MG63 (cell line): ENCODE data around the gene MPP4. TPM values are rescaled to one million over a fixed set of nuclear protein-coding genes. Genes with fewer than 3 reads are reported as not detected.

Experiments used
- DNase-seq: peaks from one replicate; pipeline ENCODE4 v3.0.0-alpha.2; 2020
- H3K27me3 ChIP-seq: fragments of 250-450 bp; sonication (Bioruptor Pico); 2 replicates; pipeline ENCODE4 v1.5.1; 2020; ENCODE audit warnings: mild to moderate bottlenecking, moderate library complexity
- H3K36me3 ChIP-seq: fragments of 250-450 bp; sonication (Bioruptor Pico); 2 replicates; pipeline ENCODE4 v1.5.1; 2020; ENCODE audit warnings: mild to moderate bottlenecking, moderate library complexity
- H3K4me3 ChIP-seq: fragments of 250-450 bp; sonication (Bioruptor Pico); 2 replicates; pipeline ENCODE4 v1.5.1; 2020; ENCODE audit warnings: mild to moderate bottlenecking, moderate library complexity
- H3K9me3 ChIP-seq: fragments of 250-450 bp; sonication (Bioruptor Pico); 2 replicates; pipeline ENCODE4 v1.5.1; 2020; ENCODE audit warnings: mild to moderate bottlenecking, moderate library complexity
- total RNA-seq: library from RNA; depleted of rRNA; stranded (reverse); fragments of >200 nt; shearing (Covaris generic); gene quantifications from 2 replicates; pipeline ENCODE4 v1.2.3, GENCODE V29; 2014; ENCODE audit warnings: low replicate concordance; rRNA removed

Gene MPP4, protein sequence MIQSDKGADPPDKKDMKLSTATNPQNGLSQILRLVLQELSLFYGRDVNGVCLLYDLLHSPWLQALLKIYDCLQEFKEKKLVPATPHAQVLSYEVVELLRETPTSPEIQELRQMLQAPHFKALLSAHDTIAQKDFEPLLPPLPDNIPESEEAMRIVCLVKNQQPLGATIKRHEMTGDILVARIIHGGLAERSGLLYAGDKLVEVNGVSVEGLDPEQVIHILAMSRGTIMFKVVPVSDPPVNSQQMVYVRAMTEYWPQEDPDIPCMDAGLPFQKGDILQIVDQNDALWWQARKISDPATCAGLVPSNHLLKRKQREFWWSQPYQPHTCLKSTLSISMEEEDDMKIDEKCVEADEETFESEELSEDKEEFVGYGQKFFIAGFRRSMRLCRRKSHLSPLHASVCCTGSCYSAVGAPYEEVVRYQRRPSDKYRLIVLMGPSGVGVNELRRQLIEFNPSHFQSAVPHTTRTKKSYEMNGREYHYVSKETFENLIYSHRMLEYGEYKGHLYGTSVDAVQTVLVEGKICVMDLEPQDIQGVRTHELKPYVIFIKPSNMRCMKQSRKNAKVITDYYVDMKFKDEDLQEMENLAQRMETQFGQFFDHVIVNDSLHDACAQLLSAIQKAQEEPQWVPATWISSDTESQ
- 5.5 and 7.6 TPM in 2 replicates for total RNA-seq

DNA sequence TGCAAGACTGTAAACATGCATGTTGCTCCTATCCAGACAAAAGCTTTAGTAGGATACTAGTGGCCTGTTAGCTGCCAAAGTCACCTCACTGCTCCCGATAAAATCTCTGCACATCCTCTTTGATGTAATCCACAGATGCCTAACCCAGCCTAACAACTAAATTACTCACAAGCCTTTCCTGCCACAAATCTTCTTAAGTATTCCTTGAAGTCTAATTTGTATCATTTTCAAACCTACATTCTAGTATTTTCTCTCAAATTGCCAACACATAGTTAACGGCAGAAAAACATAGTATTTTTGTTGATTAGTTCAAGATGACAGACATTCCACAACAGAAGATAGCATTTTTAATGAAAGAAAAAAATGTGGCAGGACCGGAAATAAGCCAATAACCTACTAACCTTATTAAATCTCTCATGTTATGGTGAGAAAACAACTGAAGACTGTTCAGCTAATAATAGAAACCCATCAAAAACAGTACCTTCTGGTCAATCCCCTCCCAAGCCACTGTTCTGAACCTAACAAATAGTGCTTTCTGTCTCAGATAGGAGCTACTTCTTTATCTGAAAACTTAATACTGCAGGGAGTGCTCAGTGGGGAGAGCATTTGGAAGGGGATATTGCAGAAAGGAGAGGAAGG, at the start of gene MPP4:
TSS of gene MPP4 (minus strand) at position 57 of the 639 bp plus-strand sequence. CDS start 4,690 bp downstream, outside the sequence.
- Histone ChIP-seq H3K36me3 (peaks cover 31% of the 10 kb centered on the region), H3K9me3 (no peaks in the 10 kb centered on the region), H3K27me3 (no peaks in the 10 kb centered on the region), H3K4me3 (no peak within 1 kb of the TSS)
- no peak for DNase-seq

DNA sequence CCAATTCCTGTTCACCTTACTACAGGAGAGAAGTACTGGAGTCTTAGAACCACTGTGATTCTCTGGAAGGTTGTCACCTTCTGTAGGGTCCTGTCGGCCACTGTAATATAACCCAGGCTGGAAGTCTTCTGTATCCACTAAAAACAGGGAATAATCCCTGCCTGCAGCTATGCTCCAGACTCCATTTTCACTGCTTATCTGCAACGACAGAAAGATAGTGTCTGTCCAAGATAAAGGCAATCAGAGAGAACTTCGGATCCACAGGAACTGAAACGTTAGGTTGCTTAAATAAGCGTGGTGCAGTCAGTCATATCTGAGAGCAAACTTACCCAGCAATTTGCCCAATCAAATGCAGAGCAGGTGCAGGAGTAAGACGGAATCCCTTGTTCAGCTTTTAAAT, 48.1 kb upstream of the MPP4 start:
- Histone ChIP-seq H3K27me3 (no peaks in the 10 kb centered on the region), H3K4me3 (no peak overlapping the region), H3K36me3 (peaks cover 19% of the 10 kb centered on the region), H3K9me3 (no peaks in the 10 kb centered on the region)
- DNase-seq: no peak

DNA sequence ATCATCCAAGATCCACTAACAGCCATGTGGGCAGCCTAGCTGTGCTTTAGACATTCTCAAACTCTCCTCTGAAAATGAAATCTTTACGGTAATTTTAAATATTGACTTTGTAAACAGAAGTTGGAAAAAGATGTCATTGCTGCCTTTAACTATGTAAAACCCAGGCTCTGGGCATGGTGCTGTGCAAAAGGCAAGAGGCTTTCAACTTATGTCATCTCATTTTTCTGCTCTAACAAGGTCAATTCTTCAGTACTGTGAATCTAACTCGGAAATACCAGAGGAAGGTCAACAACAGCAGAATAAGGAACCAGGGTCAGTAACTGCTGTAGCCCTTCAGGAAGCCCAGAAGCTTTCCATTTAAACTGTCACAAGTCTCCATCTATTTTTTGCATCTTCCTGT, 37.0 kb upstream of the MPP4 start:
- peaks cover 4% of the 10 kb centered on the region for H3K9me3 ChIP-seq
- no peak overlapping the region for H3K4me3 ChIP-seq
- H3K27me3 ChIP-seq: no peaks in the 10 kb centered on the region
- H3K36me3 ChIP-seq: peaks cover 30% of the 10 kb centered on the region
- DNase-seq: no peak

DNA sequence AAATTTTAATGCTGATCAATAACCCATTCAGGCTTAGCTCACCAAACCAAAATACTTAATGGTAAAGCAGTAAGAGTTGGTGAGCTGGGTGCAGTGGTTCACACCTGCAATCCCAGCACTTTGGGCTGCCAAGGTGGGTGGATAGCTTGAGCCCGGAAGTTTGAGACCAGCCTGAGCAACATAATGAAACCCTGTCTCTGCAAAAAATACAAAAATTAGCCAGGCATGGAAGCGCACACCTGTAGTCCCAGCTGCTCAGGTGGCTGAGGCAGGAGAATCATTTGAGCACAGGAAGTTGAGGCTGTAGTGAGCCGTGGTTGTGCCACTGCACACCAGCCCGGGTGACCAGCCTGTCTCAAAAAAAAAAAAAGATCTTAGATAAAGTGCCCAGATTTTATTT, 35.7 kb upstream of the MPP4 start:
- peaks cover 30% of the 10 kb centered on the region for H3K36me3 ChIP-seq

DNA sequence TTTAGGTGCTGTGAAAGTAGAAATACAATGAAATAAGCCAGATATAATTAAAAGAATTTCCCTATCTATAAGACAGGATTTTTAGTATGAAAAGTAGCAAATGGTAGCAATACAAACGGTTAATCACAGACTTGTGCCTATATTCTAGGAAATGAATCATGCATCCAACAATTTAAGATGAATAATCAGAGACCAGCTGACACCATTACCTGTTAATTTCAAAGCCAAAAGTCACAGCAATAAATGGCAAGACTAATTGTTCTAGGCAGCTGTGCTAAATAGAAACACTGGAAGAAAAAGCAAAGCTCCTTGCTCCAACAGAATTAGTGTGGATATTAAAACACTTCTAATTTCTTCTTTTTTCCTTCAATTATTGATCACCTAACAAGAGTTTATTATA, 35.1 kb upstream of the MPP4 start:
- Histone ChIP-seq H3K27me3 (no peaks in the 10 kb centered on the region), H3K4me3 (no peak overlapping the region), H3K9me3 (peaks cover 4% of the 10 kb centered on the region), H3K36me3 (peaks cover 27% of the 10 kb centered on the region)
- no peak for DNase-seq

More for the DNA sequence above, 35.7 kb upstream of the MPP4 start:
- Histone ChIP-seq H3K9me3 (peaks cover 4% of the 10 kb centered on the region), H3K4me3 (no peak overlapping the region), H3K27me3 (no peaks in the 10 kb centered on the region)
- DNase-seq: no peak

DNA sequence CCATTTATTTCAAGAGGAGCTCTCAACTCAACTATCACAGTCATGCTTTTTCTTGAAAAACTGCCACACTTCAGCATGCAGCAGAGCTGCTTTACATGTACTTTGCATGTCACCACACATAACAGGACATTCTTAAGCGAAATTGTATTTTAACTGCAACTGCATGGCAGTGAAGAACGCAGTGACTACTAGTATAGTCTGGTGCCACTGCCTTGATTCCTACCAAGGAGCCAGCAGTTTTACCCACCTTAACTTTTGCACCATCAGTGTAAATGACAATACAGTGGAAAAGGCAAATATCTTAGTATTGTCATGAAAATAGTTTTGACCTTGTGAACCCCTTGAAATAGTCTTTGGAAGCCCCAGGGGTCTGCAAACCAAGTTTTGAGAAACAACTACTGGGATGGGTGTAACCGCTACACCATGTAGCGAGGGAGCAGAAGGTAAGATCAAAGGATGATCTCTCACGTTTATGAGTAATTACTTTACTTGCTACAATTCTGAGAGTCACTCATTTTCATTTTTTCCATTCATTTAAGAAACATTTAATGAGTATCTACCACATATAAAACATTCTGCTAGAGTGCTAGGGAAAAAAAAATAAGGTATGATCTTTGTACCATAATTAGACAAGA, 32.3 kb upstream of the MPP4 start:
- no peak for DNase-seq
- no peaks in the 10 kb centered on the region; the same call in 1 of the 2 replicates for H3K9me3 ChIP-seq
- H3K27me3 ChIP-seq: no peaks in the 10 kb centered on the region
- H3K36me3 ChIP-seq: peaks cover 16% of the 10 kb centered on the region
- H3K4me3 ChIP-seq: no peak overlapping the region

DNA sequence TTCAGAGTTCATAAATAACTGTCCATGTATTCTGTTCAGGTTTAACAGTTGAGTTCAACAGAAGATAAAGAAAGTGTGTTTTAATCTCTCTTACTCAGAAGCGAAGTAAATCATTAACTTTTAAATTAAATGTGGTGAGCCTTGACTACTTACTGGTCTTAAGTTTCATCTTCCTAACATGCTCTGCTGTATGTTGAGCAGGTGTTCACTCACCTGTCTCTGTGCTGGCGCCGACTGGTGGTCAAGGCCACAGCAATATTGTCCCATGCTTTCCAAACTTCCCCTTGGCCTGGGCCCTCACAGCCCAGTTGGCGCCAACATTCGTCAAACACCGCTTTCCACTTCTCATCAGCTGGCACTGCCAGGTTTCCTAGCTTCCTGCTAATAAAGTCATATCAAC, 17.0 kb upstream of the MPP4 start:
- no peak for DNase-seq
- Histone ChIP-seq H3K9me3 (no peaks in the 10 kb centered on the region), H3K4me3 (no peak overlapping the region), H3K36me3 (peaks cover 39% of the 10 kb centered on the region), H3K27me3 (no peaks in the 10 kb centered on the region)

DNA sequence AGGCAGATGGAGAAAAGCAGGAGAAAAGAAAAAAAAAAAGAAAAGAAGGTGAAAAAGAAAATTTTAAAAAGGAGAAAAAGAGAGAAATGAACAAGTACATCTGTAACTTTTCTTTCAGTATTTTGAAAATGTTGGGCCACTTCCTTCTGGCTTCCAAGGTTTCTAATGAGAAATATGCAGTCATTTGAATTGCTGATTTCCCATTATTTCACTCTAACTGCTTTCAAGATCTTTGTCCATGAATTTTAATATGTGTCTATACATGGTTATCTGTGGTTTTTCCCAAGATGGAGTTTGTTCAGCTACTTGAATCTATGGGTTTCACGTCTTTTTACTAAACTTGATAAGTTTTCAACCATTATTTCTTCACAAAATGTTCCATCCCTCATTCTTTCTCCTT, 14.3 kb upstream of the MPP4 start:
- H3K36me3 ChIP-seq: peaks cover 27% of the 10 kb centered on the region
- no peak overlapping the region for H3K4me3 ChIP-seq
- no peaks in the 10 kb centered on the region for H3K27me3 ChIP-seq
- no peak for DNase-seq
- H3K9me3 ChIP-seq: no peaks in the 10 kb centered on the region

DNA sequence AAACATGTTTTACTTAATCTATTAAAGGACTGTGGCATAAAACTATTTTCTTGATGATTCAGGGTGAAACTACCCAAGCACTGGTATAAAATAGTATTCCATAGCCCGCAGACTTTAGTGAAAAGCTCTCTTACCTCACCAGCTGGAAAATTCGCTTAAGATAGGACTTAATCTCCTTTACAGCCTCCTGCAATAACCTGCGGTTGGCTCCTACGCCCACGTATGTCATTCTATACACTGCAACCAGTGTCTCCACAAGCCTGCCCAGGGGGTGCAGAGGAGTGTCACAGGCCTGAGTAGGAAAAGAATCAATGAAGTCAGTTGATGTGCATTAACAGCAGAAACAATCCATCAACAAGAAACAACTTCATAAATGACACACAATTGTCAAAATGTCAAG, 11.3 kb upstream of the MPP4 start:
- H3K27me3 ChIP-seq: no peaks in the 10 kb centered on the region
- no peak overlapping the region for H3K4me3 ChIP-seq
- H3K9me3 ChIP-seq: no peaks in the 10 kb centered on the region
- H3K36me3 ChIP-seq: peaks cover 30% of the 10 kb centered on the region
- DNase-seq: no peak

DNA sequence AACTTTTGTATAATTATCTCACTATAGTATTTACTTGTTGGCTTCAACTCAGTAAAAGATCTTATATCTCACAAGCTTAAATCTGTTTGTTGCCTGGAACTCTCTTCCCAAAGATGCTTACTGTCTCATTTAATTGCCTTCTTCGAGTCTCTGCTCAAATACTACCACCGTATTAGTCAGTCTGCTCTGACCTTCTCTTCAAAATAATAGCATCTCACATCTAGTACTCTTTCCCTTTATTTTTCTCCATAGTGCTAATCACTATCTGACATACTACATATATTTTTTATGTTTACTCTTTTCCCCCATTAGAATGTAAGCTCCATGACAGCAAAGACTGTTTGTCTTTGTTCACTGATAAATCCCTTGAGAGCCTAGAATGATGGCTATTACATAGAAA, 10.6 kb upstream of the MPP4 start:
- no peak for DNase-seq
- H3K36me3 ChIP-seq: peaks cover 30% of the 10 kb centered on the region
- no peaks in the 10 kb centered on the region for H3K27me3 ChIP-seq
- H3K9me3 ChIP-seq: no peaks in the 10 kb centered on the region
- H3K4me3 ChIP-seq: no peak overlapping the region

DNA sequence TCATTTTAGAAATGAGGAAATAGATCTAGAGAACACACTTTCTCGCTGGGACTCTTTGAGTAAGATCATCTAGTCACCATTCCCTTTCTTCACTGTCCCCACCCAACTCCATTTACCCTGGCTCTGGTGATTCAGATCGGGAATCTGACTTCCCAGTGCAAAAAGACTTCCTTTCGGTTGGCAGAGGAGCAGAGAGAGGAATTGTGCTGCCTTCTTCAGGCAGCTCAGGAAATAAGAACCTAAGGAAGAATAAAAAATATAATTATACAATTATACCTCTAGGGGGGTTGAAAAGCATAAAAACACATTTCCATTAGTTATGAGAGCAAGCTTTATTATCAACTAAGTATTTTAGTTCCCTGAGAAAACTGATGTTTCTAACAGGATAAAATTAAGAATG, 9.3 kb upstream of the MPP4 start:
- no peaks in the 10 kb centered on the region for H3K27me3 ChIP-seq
- no peaks in the 10 kb centered on the region for H3K9me3 ChIP-seq
- no peak overlapping the region for H3K4me3 ChIP-seq
- DNase-seq: peak; percentile 23
- peaks cover 37% of the 10 kb centered on the region for H3K36me3 ChIP-seq

DNA sequence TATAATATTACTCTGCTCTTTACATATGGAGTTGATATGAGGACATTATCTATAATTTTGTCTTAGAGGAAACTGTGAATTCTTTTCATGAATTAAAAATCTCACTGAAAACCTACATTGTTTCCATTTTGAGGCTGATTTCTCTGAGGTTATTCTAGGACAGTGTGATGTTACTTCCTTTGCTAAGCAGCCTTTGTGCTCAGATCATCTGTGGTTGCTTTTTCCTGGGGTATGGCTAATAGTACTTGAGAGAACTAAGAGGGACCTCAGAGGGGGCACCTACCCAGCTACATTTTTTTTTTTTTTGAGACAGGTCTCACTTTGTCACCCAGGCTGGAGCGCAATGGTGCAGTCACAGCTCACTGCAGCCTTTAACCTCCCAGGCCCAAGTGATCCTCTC, 8.7 kb upstream of the MPP4 start:
- Histone ChIP-seq H3K4me3 (no peak overlapping the region), H3K27me3 (no peaks in the 10 kb centered on the region), H3K36me3 (peaks cover 40% of the 10 kb centered on the region), H3K9me3 (no peaks in the 10 kb centered on the region)
- no peak for DNase-seq

DNA sequence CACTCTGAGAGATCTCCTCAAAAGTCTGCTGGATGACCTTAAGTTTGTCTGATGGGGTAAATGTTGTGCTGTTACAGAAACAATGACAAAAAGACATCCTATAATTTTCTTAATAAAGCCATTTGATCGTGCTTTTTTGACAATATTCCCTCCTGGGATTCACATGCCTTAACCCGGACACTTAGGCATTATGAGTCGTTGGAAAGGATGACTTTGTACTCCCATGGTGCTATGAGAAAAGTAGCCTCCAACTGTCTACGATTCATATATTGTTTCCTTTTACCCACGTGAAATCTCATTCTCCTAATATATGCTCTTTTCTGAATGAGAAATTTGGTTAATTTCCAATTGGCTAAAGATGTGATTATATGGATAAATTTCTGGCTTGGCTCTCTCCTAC, 6.1 kb upstream of the MPP4 start:
- Histone ChIP-seq H3K4me3 (no peak overlapping the region), H3K27me3 (no peaks in the 10 kb centered on the region), H3K9me3 (no peaks in the 10 kb centered on the region), H3K36me3 (peaks cover 46% of the 10 kb centered on the region)
- no peak for DNase-seq

DNA sequence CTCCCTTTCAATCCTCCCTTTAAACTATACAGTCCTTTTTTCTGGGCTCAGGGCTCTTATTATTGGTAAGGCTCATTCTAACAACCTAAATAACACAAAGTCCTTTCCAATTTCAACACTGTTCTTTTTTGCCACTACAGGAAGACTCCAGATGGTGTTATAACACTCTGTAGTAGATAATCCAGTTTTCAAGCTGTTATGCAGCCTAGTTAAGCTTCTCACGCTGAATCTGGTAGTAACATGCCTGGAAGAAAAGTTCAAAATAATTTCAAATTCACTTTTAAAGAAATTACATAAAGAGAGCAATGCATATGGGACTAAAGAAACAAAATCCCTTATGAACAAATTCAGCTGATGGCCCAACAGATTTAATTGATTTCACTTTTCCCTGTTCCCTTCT, 3.2 kb upstream of the MPP4 start:
- Histone ChIP-seq H3K4me3 (no peak overlapping the region), H3K9me3 (no peaks in the 10 kb centered on the region), H3K27me3 (no peaks in the 10 kb centered on the region), H3K36me3 (peaks cover 42% of the 10 kb centered on the region)
- DNase-seq: no peak

DNA sequence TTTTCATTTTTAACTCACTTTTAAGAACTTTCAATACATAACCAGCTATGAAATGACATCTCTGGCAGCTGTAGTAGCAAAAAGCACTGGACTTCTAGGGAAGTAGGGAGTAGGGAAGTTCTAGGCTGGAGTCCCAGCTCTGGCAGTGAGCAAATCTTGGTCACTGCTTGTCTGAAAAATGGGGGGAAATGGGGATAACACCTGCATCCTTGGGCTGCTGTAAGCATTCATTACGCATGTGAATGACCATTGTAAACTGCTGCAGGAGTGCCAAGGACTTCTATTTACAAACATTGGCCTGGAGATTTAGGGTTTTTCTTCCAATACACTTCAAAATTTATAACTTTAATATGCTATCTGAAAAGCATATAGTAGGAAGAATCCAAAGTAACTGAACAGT, 972 bp upstream of the MPP4 start:
- Histone ChIP-seq H3K36me3 (peaks cover 37% of the 10 kb centered on the region), H3K4me3 (no peak overlapping the region), H3K27me3 (no peaks in the 10 kb centered on the region), H3K9me3 (no peaks in the 10 kb centered on the region)
- no peak for DNase-seq

DNA sequence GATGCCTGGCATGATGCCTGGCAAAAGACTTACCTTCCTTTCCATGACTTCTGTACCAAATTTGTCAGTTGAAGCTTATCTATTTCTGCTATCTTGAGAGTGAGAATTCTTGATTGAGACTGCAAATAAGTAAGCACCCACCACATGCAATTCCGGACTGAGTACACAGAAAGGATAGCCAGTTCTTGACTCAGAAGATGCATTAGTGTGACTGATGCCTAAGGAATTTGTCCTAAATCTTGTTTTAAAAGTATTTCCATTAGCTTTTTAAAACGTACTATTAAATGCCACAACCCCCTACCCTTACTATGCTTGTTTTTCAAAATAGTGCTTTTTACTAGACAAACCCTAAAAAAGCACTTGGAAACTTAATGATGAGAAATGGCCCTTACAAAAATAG, 545 bp downstream of the MPP4 start:
- H3K36me3 ChIP-seq: peaks cover 23% of the 10 kb centered on the region
- peak; percentile 45 for DNase-seq
- no peaks in the 10 kb centered on the region for H3K27me3 ChIP-seq
- no peak overlapping the region for H3K4me3 ChIP-seq
- H3K9me3 ChIP-seq: no peaks in the 10 kb centered on the region

DNA sequence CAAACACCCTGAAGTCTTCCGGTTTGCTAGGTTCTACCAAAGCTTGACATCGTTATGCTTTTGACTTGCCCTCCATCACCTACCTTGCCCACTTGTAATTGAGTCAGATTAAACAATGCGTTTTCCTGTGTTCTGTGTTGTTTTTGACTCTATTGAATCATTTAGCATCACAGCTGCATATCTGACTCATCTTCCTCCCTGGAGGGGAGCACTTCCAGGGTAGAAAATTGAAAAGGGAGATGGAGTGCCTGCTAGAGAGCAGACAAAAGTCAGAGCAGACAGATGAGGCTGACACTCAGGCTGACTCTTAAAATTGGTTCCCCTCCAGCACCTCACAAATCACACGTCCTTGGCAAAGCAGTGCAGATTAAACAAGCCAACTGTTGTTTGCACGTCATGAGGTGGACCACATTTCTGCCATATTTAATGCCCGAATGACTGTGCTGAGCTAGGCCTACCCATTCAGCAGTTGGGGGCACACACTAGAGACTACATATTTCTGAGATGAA, 2.2 kb downstream of the MPP4 start:
- Histone ChIP-seq H3K4me3 (no peak overlapping the region), H3K9me3 (no peaks in the 10 kb centered on the region), H3K27me3 (no peaks in the 10 kb centered on the region), H3K36me3 (peaks cover 13% of the 10 kb centered on the region)
- peak; percentile 88 for DNase-seq
